HG03575 (cell line): ENCODE measurements around the gene LPIN3.

Source experiments
- ATAC-seq: cut with Tn5 transposase; IDR thresholded peaks from one replicate; pipeline ENCODE4 v1.9.1; 2021; ENCODE audit not compliant: unreplicated experiment, insufficient number of reproducible peaks, low FRiP score; ENCODE audit errors: extremely low read depth

Gene LPIN3

GRCh38 chr20:41347523-41348429 is 7.2 kb downstream of the LPIN3 start:
- no peak for ATAC-seq

GRCh38 chr20:41348430-41349172 is 8.0 kb downstream of the LPIN3 start:
- ATAC-seq: no peak

- no peak for ATAC-seq
Observed at GRCh38 chr20:41349266-41349665, 8.6 kb downstream of the LPIN3 start.

- ATAC-seq: no peak
Observed at GRCh38 chr20:41349943-41350342, 9.3 kb downstream of the LPIN3 start.

- ATAC-seq: no peak
Observed at GRCh38 chr20:41350408-41350962, 9.9 kb downstream of the LPIN3 start.

- no peak for ATAC-seq
Observed at GRCh38 chr20:41352106-41352505, 11.5 kb downstream of the LPIN3 start.

GRCh38 chr20:41352666-41353065 is 12.0 kb downstream of the LPIN3 start:
- no peak for ATAC-seq

GRCh38 chr20:41353530-41353929 is 12.9 kb downstream of the LPIN3 start:
- no peak for ATAC-seq

GRCh38 chr20:41355192-41355591 is 14.6 kb downstream of the LPIN3 start:
- ATAC-seq: no peak

GRCh38 chr20:41355598-41356203 is 15.1 kb downstream of the LPIN3 start:
- no peak for ATAC-seq

- no peak for ATAC-seq
Observed at GRCh38 chr20:41356951-41357350, 16.3 kb downstream of the LPIN3 start.

- ATAC-seq: no peak
Observed at GRCh38 chr20:41357424-41358163, 17.0 kb downstream of the LPIN3 start.

GRCh38 chr20:41358230-41358629 is 17.6 kb downstream of the LPIN3 start:
- ATAC-seq: no peak

- ATAC-seq: no peak
Observed at GRCh38 chr20:41358717-41359116, 18.1 kb downstream of the LPIN3 start.

GRCh38 chr20:41359541-41360011 is 19.0 kb downstream of the LPIN3 start:
- ATAC-seq: no peak

GRCh38 chr20:41360831-41361756 is 20.5 kb downstream of the LPIN3 start:
- ATAC-seq: no peak

- ATAC-seq: no peak
Observed at GRCh38 chr20:41361757-41362747, 21.4 kb downstream of the LPIN3 start.
